ENCODE data around the gene REG1B. TPM values are rescaled to one million over a fixed set of nuclear protein-coding genes. Genes with fewer than 3 reads are reported as not detected.

REG1B gene
- total RNA-seq = 1 to 10 TPM in 3 of 4 donors, not detected in 1; 2.1 to 9.0 (median 4.1) TPM

GRCh38 chr2:79087785-79088364, at the start of gene REG1B:
TSS of gene REG1B (minus strand) at chr2:79087993. CDS start at chr2:79087612, 381 bp downstream.
- no peaks in the 10 kb centered on the region for H3K27me3 ChIP-seq
- no peak within 1 kb of the TSS for H3K4me3 ChIP-seq
- H3K4me1 ChIP-seq = no peaks in the 10 kb centered on the region
- H3K9me3 ChIP-seq = no peaks in the 10 kb centered on the region
- WGBS, 2 donors = 70 to 80% methylated on average over 2 of the region's 2 CpGs
- no peak within 1 kb of the TSS for H3K27ac ChIP-seq
- DNase-seq (ENCODE audit: low spot score in 2 of 2) = no peak
- TF ChIP-seq EP300 (IDR thresholded peaks at IDR 0.05) (no peak), CTCF (IDR thresholded peaks at IDR 0.05) (no peak), POLR2A (IDR thresholded peaks at IDR 0.05) (no peak)
- H3K36me3 ChIP-seq = no peaks in the 10 kb centered on the region

- Histone ChIP-seq H3K9me3 (no peaks in the 10 kb centered on the region), H3K36me3 (no peaks in the 10 kb centered on the region), H3K27me3 (no peaks in the 10 kb centered on the region), H3K4me1 (peaks cover 0 to 6% (median 0%) of the 10 kb centered on the region in 4 donors), H3K27ac (no peak overlapping the region), H3K4me3 (no peak overlapping the region)
- no peak for TF ChIP-seq EP300 (IDR thresholded peaks at IDR 0.05)
- TF ChIP-seq CTCF (IDR thresholded peaks at IDR 0.05) = no peak
- TF ChIP-seq POLR2A (IDR thresholded peaks at IDR 0.05) = no peak
- 77 to 88% methylated on average over 4 of the region's 4 CpGs for WGBS, 2 donors
- DNase-seq (ENCODE audit: low spot score in 2 of 2) = no peak
These were observed 43.9 kb upstream of the REG1B start for GRCh38 chr2:79131687-79132086.

GRCh38 chr2:79129804-79130203, 42.0 kb upstream of the REG1B start:
- H3K4me1 ChIP-seq = peaks cover 0 to 6% (median 0%) of the 10 kb centered on the region in 4 donors
- H3K27ac ChIP-seq = no peak overlapping the region
- H3K9me3 ChIP-seq = no peaks in the 10 kb centered on the region
- H3K27me3 ChIP-seq = no peaks in the 10 kb centered on the region
- DNase-seq (ENCODE audit: low spot score in 2 of 2) = no peak
- no peaks in the 10 kb centered on the region for H3K36me3 ChIP-seq
- no peak for TF ChIP-seq CTCF (IDR thresholded peaks at IDR 0.05)
- no peak for TF ChIP-seq POLR2A (IDR thresholded peaks at IDR 0.05)
- TF ChIP-seq EP300 (IDR thresholded peaks at IDR 0.05) = no peak
- H3K4me3 ChIP-seq = no peak overlapping the region

- TF ChIP-seq CTCF (IDR thresholded peaks at IDR 0.05) (no peak), POLR2A (IDR thresholded peaks at IDR 0.05) (no peak), EP300 (IDR thresholded peaks at IDR 0.05) (no peak)
- H3K4me3 ChIP-seq = no peak overlapping the region
- no peak for DNase-seq (ENCODE audit: low spot score in 2 of 2)
- no peak overlapping the region for H3K27ac ChIP-seq
- 63 to 68% methylated on average over 6 of the region's 6 CpGs for whole genome bisulfite sequencing, 2 donors
- H3K36me3 ChIP-seq = no peaks in the 10 kb centered on the region
- no peaks in the 10 kb centered on the region for H3K9me3 ChIP-seq
- no peaks in the 10 kb centered on the region for H3K27me3 ChIP-seq
- H3K4me1 ChIP-seq = peaks cover 0 to 6% (median 0%) of the 10 kb centered on the region in 4 donors
These were observed 41.5 kb upstream of the REG1B start for GRCh38 chr2:79129260-79129659.

GRCh38 chr2:79128406-79128805, 40.6 kb upstream of the REG1B start:
- Histone ChIP-seq H3K27me3 (no peaks in the 10 kb centered on the region), H3K9me3 (no peaks in the 10 kb centered on the region), H3K4me1 (peaks cover 0 to 6% (median 0%) of the 10 kb centered on the region in 4 donors), H3K36me3 (no peaks in the 10 kb centered on the region), H3K27ac (no peak overlapping the region), H3K4me3 (no peak overlapping the region)
- TF ChIP-seq EP300 (IDR thresholded peaks at IDR 0.05) = no peak
- WGBS, 2 donors = 91 to 93% methylated on average over 3 of the region's 3 CpGs
- DNase-seq (ENCODE audit: low spot score in 2 of 2) = no peak

GRCh38 chr2:79125721-79125985, 37.9 kb upstream of the REG1B start:
- Histone ChIP-seq H3K4me3 (no peak overlapping the region), H3K27ac (no peak overlapping the region), H3K36me3 (no peaks in the 10 kb centered on the region), H3K9me3 (no peaks in the 10 kb centered on the region), H3K4me1 (peaks cover 0 to 6% (median 0%) of the 10 kb centered on the region in 4 donors), H3K27me3 (no peaks in the 10 kb centered on the region)
- TF ChIP-seq POLR2A (IDR thresholded peaks at IDR 0.05) = no peak
- TF ChIP-seq CTCF (IDR thresholded peaks at IDR 0.05) = no peak
- TF ChIP-seq EP300 (IDR thresholded peaks at IDR 0.05) = no peak
- WGBS, 2 donors = 90 to 97% methylated on average over 3 of the region's 3 CpGs
- DNase-seq (ENCODE audit: low spot score in 2 of 2) = no peak
